AG09319 (cell line): ENCODE data around the gene CDK4.
"Not testable (repeated sequence)": the region's sequence is repeated elsewhere in the genome, so short reads cannot be mapped to it uniquely, and the experiment has no call there.

Source experiments
- DNase-seq: peaks from one replicate; pipeline ENCODE4 v3.0.0-alpha.2; 2010; ENCODE audit warnings: low read depth; ENCODE audit errors: extremely low read depth
- CTCF ChIP-seq: IDR thresholded peaks from 2 replicates; pipeline ENCODE4 v1.5.1; 2011; ENCODE audit warnings: low read depth, mild to moderate bottlenecking, inconsistent platforms, low read length, moderate library complexity

Gene CDK4

GRCh38 chr12:57715786-57716185 is 36.3 kb downstream of the CDK4 start:
- TF ChIP-seq CTCF, result no peak
- no peak for DNase-seq

- DNase-seq, result not testable (repeated sequence)
Measured at GRCh38 chr12:57715036-57715748, 36.9 kb downstream of the CDK4 start.

GRCh38 chr12:57713209-57713608 is 38.9 kb downstream of the CDK4 start:
- TF ChIP-seq CTCF, result no peak
- no peak for DNase-seq

GRCh38 chr12:57712701-57713100 is 39.4 kb downstream of the CDK4 start:
- no peak for TF ChIP-seq CTCF
- no peak for DNase-seq

- DNase-seq, result no peak
- no peak for TF ChIP-seq CTCF
Measured at GRCh38 chr12:57708296-57708695, 43.8 kb downstream of the CDK4 start.

GRCh38 chr12:57707250-57707649 is 44.9 kb downstream of the CDK4 start:
- no peak for DNase-seq
- TF ChIP-seq CTCF, result no peak

GRCh38 chr12:57700317-57700716 is 51.8 kb downstream of the CDK4 start:
- TF ChIP-seq CTCF, result no peak
- DNase-seq, result no peak

- DNase-seq, result no peak
- no peak for TF ChIP-seq CTCF
Measured at GRCh38 chr12:57698414-57698813, 53.7 kb downstream of the CDK4 start.
